Activated naive CD4-positive, alpha-beta T cell treated with Interleukin-2 at 50 U/mL for 16 hours (primary cell): ENCODE measurements around the gene UBA7.
"Not testable (repeated sequence)": the region's sequence is repeated elsewhere in the genome, so short reads cannot be mapped to it uniquely, and the experiment has no call there.

Experiments
- DNase-seq: peaks from one replicate; pipeline ENCODE4 v3.0.0-alpha.2; 2020

Gene UBA7

GRCh38 chr3:49785565-49786356, 28.0 kb downstream of the UBA7 start:
- peak; percentile 33 for DNase-seq

DNA sequence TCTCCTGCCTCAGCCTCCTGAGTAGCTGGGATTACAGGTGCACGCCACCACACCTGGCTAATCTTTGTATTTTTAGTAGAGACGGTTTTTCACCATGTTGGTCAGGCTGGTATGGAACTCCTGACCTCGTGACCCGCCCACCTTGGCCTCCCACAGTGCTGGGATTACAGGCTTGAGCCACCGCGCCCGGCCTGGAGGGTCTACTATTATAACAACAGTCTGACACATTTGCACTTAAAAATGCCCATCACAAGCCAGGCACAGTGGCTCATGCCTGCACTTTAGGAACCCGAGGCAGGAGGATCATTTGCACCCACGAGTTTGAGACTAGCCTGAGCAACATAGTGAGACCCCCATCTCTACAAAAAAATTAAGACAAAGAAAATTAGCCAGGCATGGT, 31.5 kb downstream of the UBA7 start:
- not testable (repeated sequence) for DNase-seq

- no peak for DNase-seq
These were observed 32.1 kb downstream of the UBA7 start for GRCh38 chr3:49781415-49782199.

- DNase-seq, result not testable (repeated sequence)
These were observed 32.8 kb downstream of the UBA7 start for GRCh38 chr3:49780975-49781365.

DNA sequence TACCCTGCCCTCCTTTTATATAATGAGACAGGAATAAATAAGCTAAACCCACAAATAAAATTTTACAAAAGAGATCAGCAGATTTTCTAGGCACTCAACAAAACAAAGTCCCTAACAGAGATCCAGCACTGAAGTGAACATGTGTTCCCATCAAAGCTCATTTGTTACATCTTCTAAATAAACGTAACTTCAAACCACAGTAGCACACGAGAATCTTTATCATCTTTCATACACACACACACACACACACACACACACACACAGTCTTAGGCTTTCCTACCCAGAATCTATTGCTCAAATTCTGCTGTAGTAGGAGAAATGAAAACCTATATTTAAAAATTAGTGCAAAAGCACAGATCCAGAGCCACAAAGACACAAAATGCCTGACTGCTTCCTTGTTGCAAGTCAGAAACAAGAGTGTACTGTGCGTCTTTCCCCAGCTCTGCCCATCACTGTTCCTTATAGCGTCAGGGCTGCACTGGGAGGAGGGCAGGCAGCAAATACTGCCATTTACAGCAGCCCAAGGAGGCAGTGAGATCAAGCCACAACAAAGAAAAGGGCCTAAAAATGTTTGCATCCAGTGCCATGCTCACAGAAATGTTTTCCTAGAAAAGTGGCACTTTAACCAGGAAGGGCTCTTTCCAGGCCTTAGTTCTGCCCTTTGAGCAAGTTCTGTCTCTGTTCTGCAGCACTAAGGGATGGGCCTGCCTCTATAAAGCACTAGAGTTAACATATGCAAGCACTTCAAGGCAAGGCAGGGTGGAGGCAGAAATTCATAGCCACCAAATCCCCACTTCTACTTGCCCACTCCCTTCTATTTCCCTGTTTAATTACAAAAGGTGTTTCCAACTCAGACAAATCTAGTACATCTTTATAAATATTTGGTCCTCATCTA, 33.4 kb downstream of the UBA7 start:
- no peak for DNase-seq

DNA sequence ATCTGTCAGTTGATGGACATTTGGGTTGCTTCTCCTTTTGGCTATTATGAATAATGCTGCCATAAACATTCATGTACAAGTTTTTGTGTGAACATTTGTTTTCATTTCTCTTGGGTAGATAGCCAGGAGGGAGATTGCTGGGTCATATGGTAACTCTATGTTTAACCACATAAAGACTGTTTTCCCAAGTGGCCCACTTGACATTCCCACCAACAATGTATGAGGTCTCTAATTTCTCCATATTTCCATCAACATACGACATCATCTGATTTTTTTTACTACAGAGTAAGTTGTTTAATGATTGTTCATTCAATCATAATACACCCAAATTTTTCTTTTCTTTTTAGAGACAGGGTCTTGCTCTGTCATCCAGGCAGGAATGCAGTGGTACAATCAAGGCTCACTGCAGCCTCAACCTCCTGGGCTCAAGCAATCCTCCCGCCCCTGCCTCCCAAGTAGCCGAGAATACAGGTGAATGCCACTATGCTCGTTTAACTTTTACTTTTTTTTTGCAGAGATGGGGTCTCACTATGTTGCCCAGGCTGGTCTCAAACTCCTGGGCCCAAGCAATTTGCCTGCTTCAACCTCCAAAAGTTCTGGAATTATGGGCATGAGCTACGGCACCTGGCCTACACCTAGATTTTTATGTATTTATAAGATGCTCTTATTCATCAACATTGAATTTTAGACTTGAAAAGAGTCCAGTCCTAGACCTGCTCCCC, 34.2 kb downstream of the UBA7 start:
- no peak for DNase-seq

- DNase-seq, result not testable (repeated sequence)
These were observed 37.7 kb downstream of the UBA7 start for GRCh38 chr3:49776101-49776500.

GRCh38 chr3:49775538-49775937, 38.2 kb downstream of the UBA7 start:
- DNase-seq, result no peak

DNA sequence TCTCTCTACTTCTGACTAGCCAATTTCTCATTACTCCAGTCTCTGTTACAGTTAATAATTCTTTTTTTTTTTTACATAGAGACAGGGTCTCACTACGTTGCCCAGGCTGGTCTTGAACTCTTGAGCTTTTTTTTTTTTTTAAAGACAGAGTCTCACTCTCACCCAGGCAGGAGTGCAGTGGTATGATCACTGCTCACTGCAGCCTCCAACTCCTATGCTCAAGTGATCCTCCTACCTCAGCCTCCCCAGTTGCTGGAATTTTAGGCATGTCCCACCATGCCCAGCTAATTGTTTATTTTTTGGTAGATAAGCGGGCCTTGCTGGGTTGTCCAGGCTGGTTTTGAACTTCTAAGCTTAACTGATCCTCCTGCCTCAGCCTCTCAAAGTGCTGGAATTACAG, 41.0 kb downstream of the UBA7 start:
- DNase-seq, result no peak

DNA sequence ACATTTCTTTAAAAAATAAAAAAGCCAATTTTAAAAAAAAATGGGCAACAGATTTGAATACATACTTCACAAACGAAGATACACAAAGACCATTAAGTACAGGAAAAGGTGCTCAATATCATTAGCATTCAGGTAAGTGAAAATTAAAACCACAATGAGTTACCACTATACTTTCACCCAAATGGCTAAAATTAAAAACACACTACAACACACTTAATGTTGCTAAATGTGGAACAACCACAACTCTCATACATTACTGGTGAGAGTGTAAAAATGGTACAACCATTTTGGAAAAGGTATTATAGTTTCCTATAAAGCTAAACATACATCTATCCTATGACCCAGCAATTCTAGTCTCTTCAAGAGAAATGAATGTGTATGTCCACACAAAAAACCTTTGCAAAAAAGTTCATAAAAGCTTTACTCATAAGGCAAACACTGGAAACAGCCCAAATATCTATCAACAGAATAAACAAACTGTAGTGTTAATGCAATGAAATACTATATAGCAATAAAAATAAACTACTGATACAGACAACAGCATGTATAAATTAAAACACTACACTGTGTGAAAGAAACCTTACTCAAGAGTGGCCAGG, 42.3 kb downstream of the UBA7 start:
- DNase-seq, result no peak

- DNase-seq, result no peak
These were observed 43.8 kb downstream of the UBA7 start for GRCh38 chr3:49769926-49770325.

DNA sequence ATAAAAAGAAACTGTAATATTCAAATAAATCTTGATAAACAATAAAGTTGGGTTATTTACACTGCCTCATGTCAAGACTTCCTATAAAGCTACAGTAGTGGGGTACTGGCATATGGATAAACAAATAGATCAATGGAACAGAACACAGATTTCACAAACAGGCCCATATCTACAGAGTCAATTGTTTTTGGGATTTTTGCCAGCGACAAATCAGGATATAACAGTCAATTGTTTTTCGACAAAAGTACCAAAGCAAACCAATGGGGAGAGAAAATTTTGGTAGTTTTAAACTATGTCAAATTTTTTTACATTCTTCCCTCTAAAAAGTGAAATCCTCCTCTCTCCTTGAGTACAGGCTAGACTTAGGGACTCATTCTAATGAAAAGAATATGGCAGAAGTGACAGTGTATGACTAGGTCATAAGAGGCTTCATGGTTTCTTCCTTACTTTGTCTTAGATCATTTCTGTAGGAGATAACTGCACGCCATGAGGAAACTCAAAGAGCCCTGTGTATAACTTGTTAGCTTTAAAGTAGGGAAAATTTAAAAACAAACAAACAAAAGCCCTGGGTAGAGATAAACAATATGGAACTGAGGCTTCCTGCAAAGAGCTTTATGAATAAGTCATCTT, 44.4 kb downstream of the UBA7 start:
- no peak for DNase-seq

- DNase-seq, result no peak
These were observed 49.8 kb downstream of the UBA7 start for GRCh38 chr3:49763981-49764380.

DNA sequence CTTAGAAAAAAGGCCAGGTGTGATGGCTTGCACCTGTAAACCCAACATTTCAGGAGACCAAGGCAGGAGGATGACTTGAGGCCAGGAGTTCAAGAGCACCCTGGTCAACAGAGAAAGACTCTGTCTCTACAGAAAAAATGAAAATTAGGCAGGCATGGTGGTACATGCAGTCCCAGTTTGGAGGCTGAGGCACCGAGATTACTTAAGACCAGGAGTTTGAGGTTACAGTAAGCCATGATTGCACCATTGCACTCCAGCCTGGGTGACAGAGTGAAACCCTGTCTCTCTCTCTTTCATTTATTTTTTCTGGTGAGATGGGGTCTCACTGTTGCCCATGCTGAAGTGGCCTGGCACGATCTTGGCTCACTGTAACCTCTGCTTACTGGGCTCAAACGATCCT, 52.1 kb downstream of the UBA7 start:
- DNase-seq, result no peak

DNA sequence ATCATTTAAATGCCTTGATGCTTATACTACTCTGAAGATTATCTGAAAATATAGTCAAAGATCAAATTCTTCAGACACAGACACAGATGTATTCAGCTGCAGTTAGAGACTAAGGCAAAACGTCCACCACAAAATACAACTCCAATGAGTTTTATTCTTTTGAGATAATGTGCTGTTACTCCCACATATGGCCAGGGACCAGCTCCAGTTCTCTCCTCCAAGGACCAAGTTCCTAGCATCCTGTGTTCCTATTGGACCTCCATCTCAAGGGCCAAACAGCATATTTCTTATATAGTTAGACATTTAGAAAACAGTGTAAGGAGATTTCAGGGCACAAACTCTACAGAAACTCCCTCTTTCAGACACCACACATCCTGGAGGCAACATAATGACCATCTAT, 54.5 kb downstream of the UBA7 start:
- no peak for DNase-seq

DNA sequence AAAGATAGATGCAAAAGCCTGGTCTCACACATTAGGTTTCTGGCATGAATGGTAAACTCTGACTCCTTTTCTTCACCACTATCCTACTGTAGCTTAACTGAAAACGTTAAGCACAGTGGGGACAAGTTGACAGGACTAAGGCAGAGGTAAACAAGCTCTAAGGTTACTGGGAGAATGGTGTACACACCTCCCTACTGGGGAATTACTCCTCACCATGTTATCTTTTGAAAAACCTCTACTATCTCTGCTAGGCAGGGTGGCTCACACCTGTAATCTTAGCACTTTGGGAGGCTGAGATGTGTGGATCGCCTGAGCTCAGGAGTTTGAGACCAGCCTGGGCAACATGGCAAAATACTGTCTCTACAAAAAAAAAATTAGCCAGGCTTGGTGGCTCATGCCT, 56.6 kb downstream of the UBA7 start:
- DNase-seq, result no peak

DNA sequence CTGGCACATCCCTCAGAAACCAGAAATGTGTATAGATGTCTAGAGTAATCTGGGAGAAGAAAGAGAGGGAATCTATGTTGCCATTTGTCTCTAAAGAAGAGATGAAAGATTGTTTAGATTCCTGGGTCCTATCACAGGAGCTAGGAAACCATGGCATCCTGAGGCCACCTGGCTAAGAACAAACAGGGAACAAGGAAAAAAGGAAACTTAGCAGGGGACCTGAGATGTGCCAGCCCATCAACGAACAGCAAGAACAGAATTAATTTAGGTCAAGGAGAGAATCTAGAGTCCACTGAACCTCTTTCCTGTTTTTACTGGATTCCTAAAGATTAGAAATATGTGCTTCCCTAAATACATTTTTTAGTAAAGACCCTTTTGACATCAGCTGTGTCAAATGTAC, 57.7 kb downstream of the UBA7 start:
- no peak for DNase-seq
